ENCODE results near the gene SERPIND1.

SERPIND1 gene

GRCh38 chr22:20783300-20783673 is 9.4 kb downstream of the SERPIND1 start:
- no peaks in the 10 kb centered on the region for H3K9me3 ChIP-seq (ENCODE audit: control insufficient read depth, low read length)
- no peak overlapping the region for H3K27ac ChIP-seq (ENCODE audit: insufficient read depth, low read depth, low read length, poor library complexity, severe bottlenecking)
- H3K27me3 ChIP-seq (ENCODE audit: control insufficient read depth, insufficient read depth, low read length, poor library complexity, severe bottlenecking), result no peaks in the 10 kb centered on the region
- H3K4me1 ChIP-seq (ENCODE audit: control insufficient read depth, insufficient read depth, low read length), result no peaks in the 10 kb centered on the region
- whole genome bisulfite sequencing, 2 experiments, result 90 to 94% methylated on average over 3 of the region's 3 CpGs
- H3K4me3 ChIP-seq (ENCODE audit: insufficient read depth, low read depth, low read length), result no peak overlapping the region
- no peaks in the 10 kb centered on the region for H3K36me3 ChIP-seq (ENCODE audit: control insufficient read depth, insufficient read depth, low read length)

- H3K4me3 ChIP-seq (ENCODE audit: insufficient read depth, low read depth, low read length), result no peak overlapping the region
- 71 to 75% methylated on average over 13 to 14 of the region's 14 CpGs for WGBS, 2 experiments
- no peaks in the 10 kb centered on the region for H3K9me3 ChIP-seq (ENCODE audit: control insufficient read depth, low read length)
- H3K36me3 ChIP-seq (ENCODE audit: control insufficient read depth, insufficient read depth, low read length), result no peaks in the 10 kb centered on the region
- no peaks in the 10 kb centered on the region for H3K27me3 ChIP-seq (ENCODE audit: control insufficient read depth, insufficient read depth, low read length, poor library complexity, severe bottlenecking)
- H3K4me1 ChIP-seq (ENCODE audit: control insufficient read depth, insufficient read depth, low read length), result no peaks in the 10 kb centered on the region
- no peak overlapping the region for H3K27ac ChIP-seq (ENCODE audit: insufficient read depth, low read depth, low read length, poor library complexity, severe bottlenecking)
These were observed 10.2 kb downstream of the SERPIND1 start for GRCh38 chr22:20783844-20784723.

- Histone ChIP-seq H3K9me3 (ENCODE audit: control insufficient read depth, low read length) (no peaks in the 10 kb centered on the region), H3K4me3 (ENCODE audit: insufficient read depth, low read depth, low read length) (no peak overlapping the region), H3K4me1 (ENCODE audit: control insufficient read depth, insufficient read depth, low read length) (no peaks in the 10 kb centered on the region), H3K27me3 (ENCODE audit: control insufficient read depth, insufficient read depth, low read length, poor library complexity, severe bottlenecking) (no peaks in the 10 kb centered on the region), H3K27ac (ENCODE audit: insufficient read depth, low read depth, low read length, poor library complexity, severe bottlenecking) (no peak overlapping the region), H3K36me3 (ENCODE audit: control insufficient read depth, insufficient read depth, low read length) (no peaks in the 10 kb centered on the region)
- 85 to 88% methylated on average over 2 to 3 of the region's 3 CpGs for WGBS, 2 experiments
These were observed 11.5 kb downstream of the SERPIND1 start for GRCh38 chr22:20785415-20785814.

GRCh38 chr22:20786048-20786447 is 12.1 kb downstream of the SERPIND1 start:
- Histone ChIP-seq H3K4me1 (ENCODE audit: control insufficient read depth, insufficient read depth, low read length) (no peaks in the 10 kb centered on the region), H3K36me3 (ENCODE audit: control insufficient read depth, insufficient read depth, low read length) (no peaks in the 10 kb centered on the region), H3K27ac (ENCODE audit: insufficient read depth, low read depth, low read length, poor library complexity, severe bottlenecking) (no peak overlapping the region), H3K9me3 (ENCODE audit: control insufficient read depth, low read length) (no peaks in the 10 kb centered on the region), H3K27me3 (ENCODE audit: control insufficient read depth, insufficient read depth, low read length, poor library complexity, severe bottlenecking) (no peaks in the 10 kb centered on the region), H3K4me3 (ENCODE audit: insufficient read depth, low read depth, low read length) (no peak overlapping the region)
- 93 to 94% methylated on average over 8 of the region's 8 CpGs for WGBS, 2 experiments

- no peaks in the 10 kb centered on the region for H3K27me3 ChIP-seq (ENCODE audit: control insufficient read depth, insufficient read depth, low read length, poor library complexity, severe bottlenecking)
- no peaks in the 10 kb centered on the region for H3K9me3 ChIP-seq (ENCODE audit: control insufficient read depth, low read length)
- H3K27ac ChIP-seq (ENCODE audit: insufficient read depth, low read depth, low read length, poor library complexity, severe bottlenecking), result no peak overlapping the region
- no peaks in the 10 kb centered on the region for H3K36me3 ChIP-seq (ENCODE audit: control insufficient read depth, insufficient read depth, low read length)
- H3K4me1 ChIP-seq (ENCODE audit: control insufficient read depth, insufficient read depth, low read length), result no peaks in the 10 kb centered on the region
- H3K4me3 ChIP-seq (ENCODE audit: insufficient read depth, low read depth, low read length), result no peak overlapping the region
- 95 to 96% methylated on average over 10 of the region's 10 CpGs for WGBS, 2 experiments
These were observed 12.6 kb downstream of the SERPIND1 start for GRCh38 chr22:20786536-20786979.

GRCh38 chr22:20787223-20787622 is 13.3 kb downstream of the SERPIND1 start:
- H3K36me3 ChIP-seq (ENCODE audit: control insufficient read depth, insufficient read depth, low read length), result no peaks in the 10 kb centered on the region

GRCh38 chr22:20787746-20788626 is 14.1 kb downstream of the SERPIND1 start:
- Histone ChIP-seq H3K36me3 (ENCODE audit: control insufficient read depth, insufficient read depth, low read length) (no peaks in the 10 kb centered on the region), H3K4me3 (ENCODE audit: insufficient read depth, low read depth, low read length) (no peak overlapping the region), H3K4me1 (ENCODE audit: control insufficient read depth, insufficient read depth, low read length) (no peaks in the 10 kb centered on the region), H3K9me3 (ENCODE audit: control insufficient read depth, low read length) (no peaks in the 10 kb centered on the region), H3K27me3 (ENCODE audit: control insufficient read depth, insufficient read depth, low read length, poor library complexity, severe bottlenecking) (no peaks in the 10 kb centered on the region), H3K27ac (ENCODE audit: insufficient read depth, low read depth, low read length, poor library complexity, severe bottlenecking) (no peak overlapping the region)
- 92% methylated on average over 4 of the region's 4 CpGs for WGBS, 2 experiments

More at GRCh38 chr22:20787223-20787622, 13.3 kb downstream of the SERPIND1 start:
- no peaks in the 10 kb centered on the region for H3K4me1 ChIP-seq (ENCODE audit: control insufficient read depth, insufficient read depth, low read length)
- WGBS, 2 experiments, result 92 to 96% methylated on average over 4 of the region's 4 CpGs
- H3K9me3 ChIP-seq (ENCODE audit: control insufficient read depth, low read length), result no peaks in the 10 kb centered on the region
- H3K27ac ChIP-seq (ENCODE audit: insufficient read depth, low read depth, low read length, poor library complexity, severe bottlenecking), result no peak overlapping the region
- H3K27me3 ChIP-seq (ENCODE audit: control insufficient read depth, insufficient read depth, low read length, poor library complexity, severe bottlenecking), result no peaks in the 10 kb centered on the region
- H3K4me3 ChIP-seq (ENCODE audit: insufficient read depth, low read depth, low read length), result no peak overlapping the region

DNA sequence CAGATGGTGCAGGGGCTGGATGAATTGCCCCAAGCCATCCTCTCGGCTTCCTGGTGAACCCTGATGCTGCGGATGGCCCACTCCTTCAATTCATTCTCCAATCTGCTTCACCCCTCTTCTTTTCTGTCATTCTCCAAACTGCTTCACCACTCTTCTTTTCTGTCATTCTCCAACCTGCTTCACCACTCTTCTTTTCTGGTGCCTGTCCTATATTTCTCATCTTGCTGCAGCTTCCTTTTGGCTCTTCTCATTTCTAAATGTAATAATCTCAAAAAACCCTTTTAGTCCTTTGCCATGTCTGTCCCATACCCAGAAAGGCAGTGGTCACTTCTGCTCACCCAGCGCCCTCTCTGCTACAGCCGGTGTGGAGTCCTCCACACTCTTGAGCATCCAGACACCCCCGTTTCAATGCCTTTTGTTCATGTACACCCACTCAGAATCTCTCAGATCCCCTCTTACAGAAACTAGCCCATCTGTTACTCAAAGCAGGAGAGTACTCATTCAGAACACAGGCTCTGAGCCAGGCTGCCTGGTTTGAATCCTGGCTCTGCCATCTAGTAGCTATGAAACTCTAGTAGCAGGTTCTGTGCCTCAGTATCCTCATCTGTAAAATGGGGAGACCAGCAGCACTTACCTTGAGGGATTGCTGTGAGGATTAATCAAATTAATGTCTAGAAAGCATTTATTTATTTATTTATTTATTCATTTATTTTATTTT is 14.9 kb downstream of the SERPIND1 start:
- H3K27me3 ChIP-seq (ENCODE audit: control insufficient read depth, insufficient read depth, low read length, poor library complexity, severe bottlenecking), result no peaks in the 10 kb centered on the region
- no peak overlapping the region for H3K4me3 ChIP-seq (ENCODE audit: insufficient read depth, low read depth, low read length)
- H3K9me3 ChIP-seq (ENCODE audit: control insufficient read depth, low read length), result no peaks in the 10 kb centered on the region
- no peaks in the 10 kb centered on the region for H3K36me3 ChIP-seq (ENCODE audit: control insufficient read depth, insufficient read depth, low read length)
- H3K4me1 ChIP-seq (ENCODE audit: control insufficient read depth, insufficient read depth, low read length), result no peaks in the 10 kb centered on the region
- WGBS, 2 experiments, result 91 to 94% methylated on average over 5 of the region's 5 CpGs
- no peak overlapping the region for H3K27ac ChIP-seq (ENCODE audit: insufficient read depth, low read depth, low read length, poor library complexity, severe bottlenecking)

GRCh38 chr22:20792221-20792965 is 18.5 kb downstream of the SERPIND1 start:
- H3K9me3 ChIP-seq (ENCODE audit: control insufficient read depth, low read length), result no peaks in the 10 kb centered on the region
- no peak overlapping the region for H3K4me3 ChIP-seq (ENCODE audit: insufficient read depth, low read depth, low read length)
- WGBS, 2 experiments, result 92 to 95% methylated on average over 12 of the region's 12 CpGs
- no peak overlapping the region for H3K27ac ChIP-seq (ENCODE audit: insufficient read depth, low read depth, low read length, poor library complexity, severe bottlenecking)
- no peaks in the 10 kb centered on the region for H3K4me1 ChIP-seq (ENCODE audit: control insufficient read depth, insufficient read depth, low read length)
- H3K27me3 ChIP-seq (ENCODE audit: control insufficient read depth, insufficient read depth, low read length, poor library complexity, severe bottlenecking), result no peaks in the 10 kb centered on the region
- peaks cover 2% of the 10 kb centered on the region for H3K36me3 ChIP-seq (ENCODE audit: control insufficient read depth, insufficient read depth, low read length)
